ENCODE measurements around the gene FOXK2.

The FOXK2 gene

DNA sequence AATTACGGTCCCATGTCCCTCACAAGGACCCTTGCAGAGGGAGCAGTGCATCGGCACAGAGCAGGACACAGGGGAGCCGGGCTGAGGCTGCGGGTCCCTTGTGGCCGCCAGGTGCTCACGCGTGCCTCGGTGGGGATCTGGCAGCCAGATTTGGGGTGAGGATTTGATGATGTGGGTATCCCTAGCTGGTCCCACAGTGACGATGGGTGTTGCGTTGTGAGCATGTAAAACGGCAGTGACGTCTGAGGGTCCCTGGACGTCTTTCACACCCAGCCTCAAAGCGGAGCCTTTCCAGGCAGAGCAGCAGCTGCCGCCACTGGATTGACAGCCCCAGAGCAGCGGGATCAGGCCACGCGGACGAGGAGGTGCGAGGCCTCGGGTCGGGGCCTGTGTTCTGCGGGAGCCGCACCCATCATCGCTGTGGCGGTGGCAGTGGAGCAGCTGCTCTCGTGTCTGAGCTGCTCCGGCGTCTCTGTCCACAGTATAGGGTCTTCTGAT, 74.1 kb downstream of the FOXK2 start:
- in situ Hi-C loops (cut with HindIII; ENCODE audit: low pct_unique_long_range_greater_than_20kb, low sequenced_read_pairs), result no loop called here
- no peak for TF ChIP-seq JUND (IDR thresholded peaks at IDR 0.05; ENCODE audit: low read depth)
- DNase-seq (ENCODE audit: low read depth in 1 of 2, low spot score in 1 of 2), result no peak

DNA sequence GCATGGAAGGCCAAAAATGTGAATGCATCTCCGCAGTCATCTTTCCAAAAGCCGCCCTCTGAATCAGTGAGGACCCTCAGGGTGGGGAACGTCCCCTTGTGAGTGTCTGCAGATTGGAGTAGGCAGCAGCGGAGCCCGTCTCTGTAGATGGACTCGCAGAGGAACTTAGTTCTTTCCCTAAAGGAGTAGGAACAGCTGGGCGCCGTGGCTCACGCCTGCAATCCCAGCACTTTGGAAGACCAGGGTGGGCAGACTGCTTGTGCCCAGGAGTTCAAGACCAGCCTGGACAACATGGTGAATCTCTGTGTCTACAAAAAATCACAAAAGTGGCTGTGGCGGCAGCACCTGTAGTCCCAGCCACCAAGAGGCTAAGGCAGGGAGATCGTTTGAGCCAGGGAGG, 75.0 kb downstream of the FOXK2 start:
- in situ Hi-C loops (cut with HindIII; ENCODE audit: low pct_unique_long_range_greater_than_20kb, low sequenced_read_pairs), result no loop called here
- no peak for TF ChIP-seq JUND (IDR thresholded peaks at IDR 0.05; ENCODE audit: low read depth)

DNA sequence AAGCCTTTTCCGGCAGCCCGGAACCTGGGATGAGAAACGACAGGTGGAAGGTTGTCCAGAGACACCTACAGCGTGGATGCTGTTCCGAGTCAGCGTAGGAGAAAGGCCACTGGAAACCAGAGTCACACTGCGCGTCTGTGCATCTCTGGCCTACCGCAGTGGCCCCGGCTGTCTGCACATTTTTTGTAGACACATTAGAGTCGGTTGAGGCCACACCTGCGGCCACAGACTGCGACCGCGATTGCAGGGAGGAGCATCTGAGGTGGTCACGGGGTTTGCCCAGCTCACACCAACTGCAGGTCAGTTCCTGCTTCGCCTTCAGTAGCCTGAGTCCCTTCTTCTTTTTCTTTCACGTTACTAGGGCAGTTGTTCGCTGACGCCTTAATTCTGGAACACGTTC, 76.4 kb downstream of the FOXK2 start:
- in situ Hi-C loops (cut with HindIII; ENCODE audit: low pct_unique_long_range_greater_than_20kb, low sequenced_read_pairs), result no loop called here
- DNase-seq (ENCODE audit: low read depth in 1 of 2, low spot score in 1 of 2), result no peak
- TF ChIP-seq JUND (IDR thresholded peaks at IDR 0.05; ENCODE audit: low read depth), result no peak

More for the DNA sequence above, 75.0 kb downstream of the FOXK2 start:
- no peak for DNase-seq (ENCODE audit: low read depth in 1 of 2, low spot score in 1 of 2)

DNA sequence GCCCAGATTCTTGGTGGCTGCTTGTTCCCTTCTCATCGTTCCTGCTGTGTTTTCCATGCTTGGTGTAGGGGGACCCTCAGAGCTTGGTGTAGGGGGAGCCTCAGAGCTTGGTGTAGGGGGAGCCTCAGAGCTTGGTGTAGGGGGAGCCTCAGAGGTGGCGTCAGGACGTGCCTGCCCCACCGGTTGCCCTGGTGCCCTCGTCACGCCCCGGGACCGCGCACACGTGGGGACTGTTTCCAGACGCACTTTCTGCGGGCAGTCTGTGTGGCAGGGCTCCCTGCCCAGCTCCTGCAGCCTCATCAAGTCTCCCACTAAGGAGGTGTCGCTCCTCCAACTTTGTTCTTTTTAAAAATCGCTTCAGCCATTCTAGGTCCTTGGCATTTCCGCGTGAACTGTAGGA, 76.8 kb downstream of the FOXK2 start:
- DNase-seq (ENCODE audit: low read depth in 1 of 2, low spot score in 1 of 2), result no peak
- in situ Hi-C loops (cut with HindIII; ENCODE audit: low pct_unique_long_range_greater_than_20kb, low sequenced_read_pairs), result no loop called here

GRCh38 chr17:82596837-82597672, 77.5 kb downstream of the FOXK2 start:
- in situ Hi-C loops (cut with HindIII; ENCODE audit: low pct_unique_long_range_greater_than_20kb, low sequenced_read_pairs), result no loop called here
- no peak for DNase-seq (ENCODE audit: low read depth in 1 of 2, low spot score in 1 of 2)
- TF ChIP-seq JUND (IDR thresholded peaks at IDR 0.05; ENCODE audit: low read depth), result no peak

More for the DNA sequence above, 76.8 kb downstream of the FOXK2 start:
- no peak for TF ChIP-seq JUND (IDR thresholded peaks at IDR 0.05; ENCODE audit: low read depth)

DNA sequence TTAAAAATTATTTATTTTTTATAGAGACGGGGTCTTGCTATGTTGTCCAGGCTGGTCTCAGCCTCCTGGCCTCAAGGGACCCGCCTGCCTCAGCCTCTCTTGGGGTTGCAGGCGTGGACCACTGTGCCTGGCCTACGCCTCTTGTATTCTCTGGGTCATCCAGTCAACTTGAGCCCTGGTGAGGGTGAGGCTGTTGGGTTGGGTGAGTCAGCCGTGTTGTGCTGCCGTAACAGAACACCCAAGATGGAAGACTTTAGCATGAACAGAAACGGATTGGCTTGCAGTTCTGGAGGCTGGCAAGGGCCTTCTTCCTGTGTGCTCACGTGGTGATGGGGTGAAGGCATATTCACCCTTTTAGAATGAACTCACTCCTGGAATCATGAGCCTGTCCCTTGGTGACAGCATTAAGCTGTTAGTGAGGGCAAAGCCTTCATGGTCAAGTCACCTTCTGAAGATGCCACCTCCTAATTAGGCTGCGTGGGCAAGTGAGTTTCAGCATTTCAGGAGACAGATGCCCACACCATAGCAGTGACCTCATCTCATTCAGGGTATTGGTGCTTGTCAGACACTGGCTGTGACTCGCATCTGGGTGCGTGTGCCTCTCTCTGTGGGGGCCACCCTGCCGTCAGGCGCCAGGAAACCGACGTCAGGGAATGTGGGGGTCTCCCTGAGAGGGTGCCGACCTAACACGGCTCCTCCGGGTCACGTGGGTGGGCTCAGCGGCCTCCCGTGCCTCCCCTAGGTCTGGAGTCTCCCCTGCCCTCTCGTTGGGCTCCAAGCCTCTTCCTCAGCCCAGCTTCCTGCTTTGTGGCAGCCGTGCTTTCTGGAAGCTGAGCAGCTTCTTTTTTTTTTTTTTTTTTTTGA, 79.0 kb downstream of the FOXK2 start:
- DNase-seq (ENCODE audit: low read depth in 1 of 2, low spot score in 1 of 2), result no peak
- TF ChIP-seq JUND (IDR thresholded peaks at IDR 0.05; ENCODE audit: low read depth), result no peak
- in situ Hi-C loops (cut with HindIII; ENCODE audit: low pct_unique_long_range_greater_than_20kb, low sequenced_read_pairs), result no loop called here

DNA sequence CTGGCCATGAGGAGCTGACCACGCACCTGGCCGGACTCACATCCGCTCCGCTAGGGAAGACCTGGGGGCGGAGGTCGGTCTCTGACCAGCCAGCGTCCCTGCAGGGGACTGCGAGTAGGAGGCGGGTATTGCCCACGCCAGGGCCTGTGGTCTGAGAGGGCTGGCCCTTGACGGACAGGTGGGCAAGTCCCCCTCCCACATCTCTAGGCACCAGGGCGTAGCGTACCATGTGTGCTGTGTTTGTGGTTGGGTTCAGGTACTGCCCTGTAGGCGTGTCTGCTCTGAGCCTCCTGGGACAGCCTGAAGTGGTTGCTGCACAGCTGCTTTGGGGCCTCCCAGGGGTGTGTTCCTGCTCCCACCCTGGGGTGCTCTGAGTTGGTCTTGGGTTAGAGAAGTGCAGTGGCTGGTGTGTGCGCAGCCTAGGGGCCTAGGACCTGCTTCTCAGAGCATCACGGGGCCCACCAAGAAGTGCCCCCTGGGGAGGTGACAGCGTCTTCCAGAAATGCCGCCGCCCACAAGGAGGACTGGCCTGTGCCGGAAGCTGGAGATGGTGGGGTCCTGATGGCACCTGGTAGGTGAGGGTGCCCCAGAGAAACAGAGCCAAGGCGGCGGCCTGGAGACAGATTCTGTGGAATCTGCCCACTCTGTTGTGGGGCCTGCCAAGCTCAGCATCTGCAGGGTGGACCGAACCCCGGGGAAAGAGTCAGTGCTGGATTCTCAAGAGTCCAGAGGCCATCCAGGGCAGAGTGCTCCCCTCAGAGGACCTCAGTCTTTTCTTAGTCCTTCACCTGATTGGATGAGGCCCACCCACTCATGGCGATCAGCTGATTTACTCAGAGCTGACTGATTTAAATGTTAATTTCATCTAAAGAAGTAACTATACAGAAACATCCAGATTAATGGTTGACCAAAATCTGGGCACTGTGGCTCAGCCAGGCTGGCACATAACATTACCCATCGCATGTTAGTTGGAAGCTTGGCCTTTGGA, 80.4 kb downstream of the FOXK2 start:
- in situ Hi-C loops (cut with HindIII; ENCODE audit: low pct_unique_long_range_greater_than_20kb, low sequenced_read_pairs), result no loop called here
- TF ChIP-seq JUND (IDR thresholded peaks at IDR 0.05; ENCODE audit: low read depth), result no peak
- no peak for DNase-seq (ENCODE audit: low read depth in 1 of 2, low spot score in 1 of 2)

- in situ Hi-C loops (cut with HindIII; ENCODE audit: low pct_unique_long_range_greater_than_20kb, low sequenced_read_pairs), result no loop called here
- no peak for DNase-seq (ENCODE audit: low read depth in 1 of 2, low spot score in 1 of 2)
- TF ChIP-seq JUND (IDR thresholded peaks at IDR 0.05; ENCODE audit: low read depth), result no peak
Measured at GRCh38 chr17:82600731-82601446, 81.4 kb downstream of the FOXK2 start.

- in situ Hi-C loops (cut with HindIII; ENCODE audit: low pct_unique_long_range_greater_than_20kb, low sequenced_read_pairs), result no loop called here
- no peak for DNase-seq (ENCODE audit: low read depth in 1 of 2, low spot score in 1 of 2)
- TF ChIP-seq JUND (IDR thresholded peaks at IDR 0.05; ENCODE audit: low read depth), result no peak
Measured at GRCh38 chr17:82601447-82602000, 82.0 kb downstream of the FOXK2 start.

DNA sequence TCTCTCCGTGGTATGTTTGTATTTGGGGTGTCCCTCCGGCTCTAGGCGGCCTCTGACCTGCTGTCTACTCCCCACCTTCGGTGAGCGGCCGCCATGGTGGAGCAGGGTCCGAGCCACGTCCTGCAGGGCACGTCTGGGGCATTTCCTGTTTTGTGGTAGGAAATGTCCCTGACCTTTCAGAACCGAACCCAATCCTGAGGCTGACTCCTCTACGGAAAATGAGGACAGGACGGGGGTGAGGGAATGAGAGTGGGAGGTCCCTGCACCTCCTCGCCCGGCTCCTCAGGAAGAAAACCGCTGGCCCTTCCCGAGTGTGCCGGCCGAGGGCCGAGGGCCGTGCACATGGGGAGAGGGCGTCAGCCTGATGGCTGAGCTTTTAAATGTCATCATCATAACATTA, 83.0 kb downstream of the FOXK2 start:
- TF ChIP-seq JUND (IDR thresholded peaks at IDR 0.05; ENCODE audit: low read depth), result no peak
- in situ Hi-C loops (cut with HindIII; ENCODE audit: low pct_unique_long_range_greater_than_20kb, low sequenced_read_pairs), result no loop called here

More for the DNA sequence above, 83.0 kb downstream of the FOXK2 start:
- no peak for DNase-seq (ENCODE audit: low read depth in 1 of 2, low spot score in 1 of 2)

Measured in T47D (cell line).